Heart left ventricle (tissue), 13 donors: Measurements from ENCODE around the gene NCS1.

ENCODE experiments used
- CTCF ChIP-seq, 12 donors: fragments of 200-600 bp; sonication (generic) in 4 of 12; IDR thresholded peaks; one replicate each; pipeline versions ENCODE4 v1.5.0 to v1.8.0; 2018 to 2022; ENCODE audit warnings: antibody characterized with exemption in 12 of 12, mild to moderate bottlenecking in 5 of 12
- POLR2A ChIP-seq, 2 donors: fragments of 450-650 bp; IDR thresholded peaks; one replicate each; pipeline ENCODE4 v1.6.1; 2017; ENCODE audit warnings: antibody characterized with exemption in 2 of 2, mild to moderate bottlenecking in 2 of 2, moderate library complexity in 2 of 2
- donor health status: ischemic (EF 13 %, LVEDD 7.1; RV severe dilation, severe dysfunction).
- donor health status: DM: no; HTN: yes; CAD: no.
- donor health status: DM: no; HTN: no; CAD: no.
- donor health status: ischemic (EF 25% LVEDD 6.9; RV normal size, moderate dysfunction).
- donor health status: ischemic (EF 25% LVEDD 5.7; RV mildly dilated, moderate dysfunction).
- donor health status: ischemic (EF 35%, LVEDD 5.7; RV mildly dilated, moderate dysfunction).
- donor health status: nonischemic (EF 11% LVEDD 7.7; RV severe dilation, severe dysfunction).
- donor health status: DM: yes; HTN: yes; CAD: no.
- donor health status: PGD.
- donor health status: ischemic (EF 29% LVEDD 5.4; RV normal size, mild dysfunction).
- donor health status: nonischemic (EF 23%, LVEDD 6.1; RV moderate dilation, normal function).

- TF ChIP-seq POLR2A (IDR thresholded peaks at IDR 0.05) (no peak), CTCF (IDR thresholded peaks at IDR 0.05) (no peak)
Measured at GRCh38 chr9:130157079-130157478, 15.1 kb upstream of the NCS1 start.
